HG03039 (cell line): ENCODE results near the gene PCK1.

ENCODE experiments used
- ATAC-seq: cut with Tn5 transposase; IDR thresholded peaks from one replicate; pipeline ENCODE4 v1.9.1; 2021; ENCODE audit warnings: mild to moderate bottlenecking, moderate library complexity; ENCODE audit not compliant: unreplicated experiment

PCK1 gene

DNA sequence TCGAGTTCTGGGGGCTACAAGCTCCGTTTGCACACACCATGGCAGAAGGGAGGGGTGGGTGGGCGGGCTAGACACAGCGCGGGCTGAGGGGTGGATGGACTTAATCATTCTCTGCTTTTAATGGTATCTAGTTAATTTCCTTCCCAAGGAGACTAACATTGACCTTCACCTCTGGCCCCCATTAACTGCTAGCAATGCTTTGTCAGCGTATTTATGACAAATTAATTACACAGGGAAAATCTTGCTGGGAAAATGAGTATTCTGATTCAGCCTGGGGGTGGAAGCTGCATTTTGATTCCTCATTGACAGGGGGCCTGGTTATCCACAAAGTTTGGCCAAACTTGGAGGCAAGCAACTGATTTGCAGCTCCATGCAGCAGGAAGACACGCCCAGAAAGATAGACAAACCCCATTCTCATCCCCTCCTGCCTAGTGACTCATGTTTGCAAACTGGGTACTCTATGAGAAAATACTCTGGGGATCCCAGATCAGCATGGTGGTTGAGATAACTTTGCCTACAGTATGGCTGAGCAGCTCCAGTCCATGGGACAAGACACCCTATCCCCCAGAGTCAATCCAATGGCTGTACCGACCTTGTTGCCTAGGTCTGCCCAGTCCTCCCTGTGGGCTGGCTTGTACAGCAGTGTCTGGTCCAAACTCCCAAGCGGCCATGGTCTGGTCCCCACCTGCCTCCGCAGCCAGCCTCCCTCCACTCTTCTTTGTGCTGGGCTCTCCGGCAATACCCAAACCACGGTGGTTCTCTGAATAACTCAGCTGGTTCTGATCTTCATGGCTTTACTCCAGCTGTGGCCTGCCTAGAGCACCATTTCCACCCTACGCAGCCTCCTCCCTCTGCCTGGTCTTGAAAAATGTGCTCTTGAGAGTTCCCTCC is 39.7 kb downstream of the PCK1 start:
- ATAC-seq: no peak

DNA sequence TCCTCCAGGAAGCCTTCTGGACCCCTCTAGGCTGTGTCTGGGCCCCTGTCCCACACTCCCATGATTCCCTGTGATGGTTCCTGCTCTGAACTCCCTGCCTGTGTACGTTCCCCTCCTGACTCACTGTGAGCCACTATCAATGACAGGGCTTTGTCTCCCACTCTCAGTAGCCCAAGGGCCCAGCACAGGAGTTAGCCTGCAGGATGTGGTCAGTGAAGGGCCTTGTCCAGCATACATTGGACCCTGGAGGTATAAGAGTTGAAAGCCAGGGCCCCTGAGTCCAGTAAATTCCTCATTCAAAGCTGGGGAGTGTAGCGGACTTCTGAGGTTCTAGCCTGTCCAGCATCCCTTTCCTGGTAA is 40.3 kb downstream of the PCK1 start:
- no peak for ATAC-seq

DNA sequence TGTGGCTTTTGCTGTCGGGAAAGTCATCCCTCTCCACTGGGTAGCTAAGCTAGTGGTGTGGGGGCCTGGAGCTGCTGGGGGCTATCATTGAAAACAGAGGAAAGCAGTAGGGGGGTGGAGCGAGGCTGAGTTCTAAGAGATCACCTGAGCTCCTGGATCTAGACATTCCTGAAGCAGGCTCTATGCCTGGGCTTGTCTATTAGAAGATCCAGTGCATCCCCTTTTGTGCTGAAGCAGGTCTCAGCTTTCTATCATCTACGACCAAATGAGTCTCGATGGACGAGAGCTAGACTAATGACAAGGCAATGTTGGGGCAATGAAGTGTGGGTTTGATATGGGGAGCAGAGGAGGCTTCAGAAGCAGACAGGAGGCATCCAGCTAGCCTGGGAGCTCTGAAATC is 40.8 kb downstream of the PCK1 start:
- ATAC-seq: no peak

DNA sequence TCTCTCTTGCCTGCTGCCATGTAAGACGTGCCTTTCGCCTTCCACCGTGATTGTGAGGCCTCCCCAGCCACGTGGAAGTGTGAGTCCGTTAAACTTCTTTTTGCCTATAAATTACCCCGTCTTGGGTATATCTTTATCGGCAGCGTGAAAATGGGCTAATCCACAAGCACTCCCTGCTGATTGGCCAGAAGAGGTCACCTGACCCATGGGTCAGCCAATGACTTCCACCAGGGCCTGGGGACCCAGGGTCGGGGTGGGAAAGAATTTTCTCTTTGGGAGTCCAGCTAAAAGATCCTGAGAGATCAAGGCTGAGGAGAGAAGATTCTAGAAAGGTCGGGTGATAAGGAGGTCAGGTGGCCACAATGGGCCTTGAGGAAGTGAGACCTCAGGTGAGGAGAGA is 42.2 kb downstream of the PCK1 start:
- ATAC-seq: no peak

GRCh38 chr20:57605045-57605444 is 44.1 kb downstream of the PCK1 start:
- ATAC-seq: no peak

- no peak for ATAC-seq
Observed at GRCh38 chr20:57605878-57606277, 45.0 kb downstream of the PCK1 start.

DNA sequence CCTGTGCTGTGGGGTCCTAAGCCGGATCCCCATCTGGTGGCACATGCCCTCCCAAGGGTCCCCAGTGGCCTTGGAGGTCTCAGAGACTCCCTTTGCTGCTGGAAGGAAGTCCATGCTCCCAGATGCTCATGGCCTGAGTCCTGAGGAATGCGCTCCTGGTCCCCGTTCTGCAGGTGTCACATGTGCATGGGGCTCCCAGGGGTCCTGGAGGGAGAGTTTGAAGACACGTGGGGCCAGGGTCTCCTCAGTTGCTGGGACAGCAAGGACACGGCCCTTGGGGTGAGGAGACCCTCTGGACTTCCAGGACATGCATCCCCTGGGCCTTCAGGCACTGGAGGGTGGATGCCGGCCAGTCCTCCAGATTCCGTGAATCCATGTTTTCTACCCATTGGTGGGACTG is 47.6 kb downstream of the PCK1 start:
- ATAC-seq: no peak

GRCh38 chr20:57609086-57609841 is 48.4 kb downstream of the PCK1 start:
- ATAC-seq: no peak

- ATAC-seq: no peak
Observed at GRCh38 chr20:57609842-57610167, 48.9 kb downstream of the PCK1 start.

DNA sequence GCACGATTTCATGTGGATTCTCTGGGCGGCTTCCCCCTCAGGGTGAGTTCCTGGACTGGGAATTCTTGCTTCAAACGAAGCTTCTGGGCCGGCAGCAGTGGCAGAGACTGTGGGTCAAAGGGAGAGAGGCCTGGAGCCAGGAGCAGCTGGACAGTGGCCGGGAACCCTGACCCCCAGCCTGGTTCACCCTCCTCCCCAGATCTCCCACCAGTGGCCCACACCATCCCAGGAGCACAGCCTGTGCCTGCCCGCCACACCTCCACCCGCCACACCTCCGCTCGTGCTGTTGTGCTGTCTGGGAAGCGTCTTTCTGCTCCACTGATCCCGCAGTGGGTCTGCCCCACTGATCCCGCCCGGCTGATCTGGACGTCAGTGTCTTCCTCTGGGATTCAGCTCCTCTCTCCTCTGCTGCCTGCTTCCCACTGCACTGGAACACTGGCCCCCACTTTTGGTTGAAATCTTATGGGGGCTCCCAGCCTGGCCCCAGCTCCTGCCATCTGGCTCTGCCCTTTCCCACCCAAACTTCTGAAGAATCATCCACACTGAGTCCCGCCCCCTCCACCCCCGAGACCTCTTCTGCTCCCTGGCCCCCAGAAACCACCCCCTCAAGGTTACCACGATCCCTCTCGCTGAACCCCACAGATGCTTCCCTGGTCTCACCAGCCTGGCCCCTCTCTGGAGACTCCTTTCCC is 49.5 kb downstream of the PCK1 start:
- ATAC-seq: no peak

GRCh38 chr20:57611586-57612311 is 50.8 kb downstream of the PCK1 start:
- ATAC-seq: no peak

GRCh38 chr20:57612436-57612835 is 51.5 kb downstream of the PCK1 start:
- ATAC-seq: no peak

DNA sequence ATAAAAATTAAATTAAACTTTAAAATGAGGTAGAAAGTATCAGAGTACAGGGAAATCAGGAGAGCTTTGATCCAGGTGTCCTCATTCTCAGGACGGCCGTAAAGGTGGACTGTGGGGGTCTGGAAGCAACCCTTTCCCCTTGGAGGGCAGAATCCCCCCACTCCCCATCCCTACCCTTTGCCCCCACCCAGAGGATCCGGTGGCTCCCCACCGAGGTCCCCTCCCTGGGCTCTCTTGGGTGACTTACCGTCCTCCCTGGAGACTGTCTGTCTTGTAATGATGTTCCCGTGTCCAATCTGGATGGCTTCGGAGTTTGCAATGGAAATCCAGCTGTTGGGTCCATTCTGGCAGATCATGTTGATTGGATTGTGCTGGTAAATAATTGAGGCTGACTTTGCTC is 52.0 kb downstream of the PCK1 start:
- ATAC-seq: no peak

GRCh38 chr20:57613481-57613921 is 52.6 kb downstream of the PCK1 start:
- no peak for ATAC-seq

- ATAC-seq: no peak
Observed at GRCh38 chr20:57614490-57615444, 53.9 kb downstream of the PCK1 start.

DNA sequence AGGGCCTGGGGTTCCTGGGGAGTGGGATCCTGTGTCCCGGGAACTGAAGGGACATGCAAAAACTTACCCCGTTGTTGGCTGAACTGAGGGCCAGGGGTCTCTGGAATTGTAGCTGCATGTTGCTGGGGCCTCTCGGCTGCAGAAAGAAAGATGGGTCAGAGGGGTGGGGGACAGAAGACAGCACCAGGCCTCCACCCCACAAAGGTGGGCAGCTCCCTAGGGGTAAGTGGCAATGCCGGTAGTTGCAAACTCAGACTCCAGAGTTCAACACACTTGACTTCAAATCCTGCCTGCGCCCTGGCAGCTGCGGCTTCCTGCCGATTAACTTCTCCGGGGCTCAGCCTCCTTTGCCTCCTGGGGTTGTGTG is 54.5 kb downstream of the PCK1 start:
- no peak for ATAC-seq

- ATAC-seq: no peak
Observed at GRCh38 chr20:57616143-57616951, 55.4 kb downstream of the PCK1 start.

GRCh38 chr20:57617079-57617795 is 56.3 kb downstream of the PCK1 start:
- no peak for ATAC-seq
